T-helper 22 cell (primary cell): ENCODE results near the gene RNF223.
"Not testable (repeated sequence)": the region's sequence is repeated elsewhere in the genome, so short reads cannot be mapped to it uniquely, and the experiment has no call there.

Experiments
- DNase-seq: peaks from one replicate; pipeline ENCODE4 v3.0.0-alpha.2; 2020; ENCODE audit warnings: low read depth

Gene RNF223

DNA sequence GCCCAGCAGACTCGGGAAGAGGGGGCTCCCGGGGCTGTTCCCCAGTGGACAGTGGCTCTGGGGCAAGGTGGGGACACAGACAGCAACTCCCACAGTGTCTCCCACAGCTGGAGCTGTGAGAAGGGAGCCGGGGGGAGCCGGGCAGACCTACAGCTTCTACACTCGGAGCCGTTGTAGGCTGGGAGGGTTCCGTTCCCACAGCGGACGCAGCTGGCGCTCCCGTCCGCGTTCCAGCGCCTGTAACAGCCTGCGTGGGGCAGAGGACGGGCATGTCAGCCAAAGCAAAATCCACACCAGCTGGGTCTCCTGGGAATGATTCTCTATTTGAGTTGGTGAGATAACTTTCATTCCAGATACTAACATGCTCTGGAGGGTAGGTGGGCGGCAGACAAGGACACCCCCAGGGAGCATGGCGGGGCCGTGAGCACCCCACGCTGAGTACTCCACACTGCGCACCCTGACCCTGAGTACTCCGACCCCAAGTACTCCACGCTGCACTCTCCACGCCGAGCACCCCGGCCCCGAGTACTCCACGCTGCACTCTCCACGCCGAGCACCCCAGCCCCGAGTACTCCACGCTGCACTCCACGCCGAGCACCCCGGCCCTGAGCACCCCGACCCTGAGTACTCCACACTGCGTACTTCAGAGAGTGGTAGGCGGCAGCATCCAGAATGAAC lies 13.4 kb upstream of the RNF223 start:
- DNase-seq: no peak

DNA sequence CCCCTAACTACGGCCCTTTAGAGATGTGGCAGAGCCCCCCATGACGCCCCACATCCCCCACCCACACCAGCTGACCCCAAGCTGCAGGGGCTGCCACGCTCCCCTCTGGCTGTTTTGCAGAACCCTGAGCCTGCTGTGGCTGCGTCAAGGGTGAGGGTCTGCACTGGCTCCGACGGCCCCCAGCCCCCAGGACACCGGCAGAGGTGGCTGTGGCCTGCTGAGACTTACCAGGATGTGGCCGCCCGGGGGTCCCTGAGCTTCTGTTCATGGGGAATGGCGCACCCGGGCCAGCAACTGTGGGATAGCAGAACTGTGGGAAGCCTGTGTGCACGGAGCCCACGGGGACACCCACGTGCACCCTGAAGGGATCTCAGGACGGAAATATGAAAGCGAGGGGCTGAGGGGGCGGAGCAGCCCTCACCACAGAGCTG lies 12.8 kb upstream of the RNF223 start:
- DNase-seq: no peak

DNA sequence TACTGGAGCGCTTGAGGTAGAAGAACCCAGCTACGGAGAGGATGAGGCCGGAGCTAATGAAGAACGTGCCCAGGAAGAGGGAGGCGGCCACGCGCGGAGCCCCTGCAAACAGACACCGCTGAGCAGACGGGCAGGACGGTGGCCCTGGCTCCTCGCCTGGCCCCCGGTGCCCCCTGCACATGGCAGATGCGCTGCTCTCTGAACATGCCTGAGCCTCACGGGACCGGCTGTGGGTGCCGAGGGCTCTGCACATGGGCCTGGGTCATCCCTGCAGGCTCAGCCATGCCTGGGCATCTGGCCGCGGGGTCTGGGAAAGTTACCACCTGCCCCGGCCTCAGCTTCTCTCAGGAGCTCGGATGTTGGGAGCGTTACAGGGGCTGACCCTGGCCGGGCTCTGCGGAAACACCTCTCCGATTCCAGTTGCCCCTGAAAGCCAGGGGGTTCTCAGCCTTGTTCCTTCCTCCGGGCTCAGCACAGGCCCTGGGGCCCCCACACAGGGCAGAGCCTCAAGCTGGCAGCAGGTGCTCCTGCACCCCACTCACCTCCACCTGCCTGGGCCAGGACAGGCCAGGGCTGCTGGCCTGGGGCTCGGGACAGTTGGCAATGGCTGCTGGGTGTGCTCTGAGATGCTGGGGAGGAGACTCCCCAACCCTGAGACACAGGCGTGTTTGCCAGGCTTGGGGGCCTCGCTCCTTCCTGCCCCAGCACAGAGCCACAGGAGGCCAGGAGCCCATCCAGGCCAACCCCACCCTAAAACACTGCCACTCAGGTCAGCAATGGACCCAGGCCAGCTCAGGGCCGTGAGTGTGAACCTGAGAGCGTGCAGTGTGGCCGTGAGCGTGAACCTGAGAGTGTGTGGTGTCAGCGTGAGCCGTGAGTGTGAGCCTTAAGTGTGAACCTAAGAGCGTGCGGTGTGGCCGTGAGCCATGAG lies 12.1 kb upstream of the RNF223 start:
- DNase-seq: no peak

DNA sequence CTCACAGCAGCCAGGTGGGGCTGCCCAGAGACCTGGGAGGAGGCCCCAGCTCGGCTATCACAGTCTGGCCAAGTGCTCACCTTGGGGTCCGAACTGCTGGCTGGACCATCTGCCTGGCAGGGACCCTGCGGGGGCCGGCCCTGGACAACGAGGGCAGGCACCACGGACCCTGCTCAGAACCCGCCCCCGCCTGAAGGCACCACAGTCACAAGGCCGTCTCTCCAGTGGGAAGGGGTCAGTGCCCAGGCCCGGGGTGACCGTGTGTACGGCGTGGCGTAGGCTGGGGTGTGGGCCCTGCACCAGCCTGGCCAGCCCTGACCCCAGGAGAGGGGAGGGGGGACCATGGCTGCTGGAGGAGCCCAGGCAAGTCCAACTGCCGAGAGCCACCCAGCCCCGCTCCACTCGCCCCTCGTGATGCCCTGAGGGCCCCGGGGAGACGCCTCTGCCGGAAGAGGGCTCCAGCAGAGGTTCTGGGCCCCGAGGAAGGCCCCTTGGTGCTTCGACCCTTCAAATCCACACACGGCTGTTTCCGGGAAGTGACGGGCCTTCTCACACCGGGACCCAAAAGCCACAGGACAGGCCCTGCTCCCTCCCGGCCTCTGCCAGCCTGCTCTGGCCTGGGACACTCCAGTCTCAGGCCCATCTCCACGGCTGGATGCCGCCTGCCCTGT lies 11.2 kb upstream of the RNF223 start:
- no peak for DNase-seq

DNA sequence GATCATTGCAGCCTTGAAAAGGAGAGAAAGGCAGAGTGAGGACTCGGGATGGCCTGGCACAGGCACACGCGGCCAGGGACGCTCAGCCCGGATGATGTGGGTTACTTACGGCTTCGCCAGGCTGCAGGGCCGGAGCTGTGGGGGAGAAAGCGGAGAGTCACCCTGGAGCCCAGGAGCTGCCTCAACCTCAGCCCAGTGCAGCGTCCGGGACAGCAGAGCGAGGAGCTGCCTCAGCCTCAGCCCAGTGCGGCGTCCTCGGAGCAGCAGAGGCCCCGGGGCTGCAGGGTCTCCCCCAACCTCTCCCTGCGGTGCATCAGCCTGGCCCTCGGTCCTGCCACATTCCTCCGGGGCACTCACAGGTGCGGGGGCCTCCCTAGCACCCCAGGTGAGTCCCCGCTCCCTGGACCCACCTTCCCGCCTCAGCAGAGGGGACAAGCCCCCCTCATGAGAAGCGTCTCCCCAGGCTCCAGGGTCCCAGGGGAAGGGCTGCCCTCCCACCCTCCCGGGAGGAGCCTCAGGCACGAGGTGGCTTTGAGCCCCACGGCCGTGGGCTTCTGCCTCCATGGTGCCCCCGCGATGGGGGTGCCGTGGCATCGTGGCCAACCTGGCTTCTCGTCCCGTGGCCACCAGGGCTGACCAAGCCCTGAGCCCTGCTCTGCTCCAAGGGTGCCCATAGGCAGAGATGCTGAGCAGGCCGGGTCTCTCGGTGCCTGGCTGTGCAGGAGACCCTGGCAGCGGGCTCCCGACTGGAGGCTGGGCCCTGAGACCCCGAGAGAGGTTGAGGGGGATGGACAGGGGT lies 10.5 kb upstream of the RNF223 start:
- no peak for DNase-seq

DNA sequence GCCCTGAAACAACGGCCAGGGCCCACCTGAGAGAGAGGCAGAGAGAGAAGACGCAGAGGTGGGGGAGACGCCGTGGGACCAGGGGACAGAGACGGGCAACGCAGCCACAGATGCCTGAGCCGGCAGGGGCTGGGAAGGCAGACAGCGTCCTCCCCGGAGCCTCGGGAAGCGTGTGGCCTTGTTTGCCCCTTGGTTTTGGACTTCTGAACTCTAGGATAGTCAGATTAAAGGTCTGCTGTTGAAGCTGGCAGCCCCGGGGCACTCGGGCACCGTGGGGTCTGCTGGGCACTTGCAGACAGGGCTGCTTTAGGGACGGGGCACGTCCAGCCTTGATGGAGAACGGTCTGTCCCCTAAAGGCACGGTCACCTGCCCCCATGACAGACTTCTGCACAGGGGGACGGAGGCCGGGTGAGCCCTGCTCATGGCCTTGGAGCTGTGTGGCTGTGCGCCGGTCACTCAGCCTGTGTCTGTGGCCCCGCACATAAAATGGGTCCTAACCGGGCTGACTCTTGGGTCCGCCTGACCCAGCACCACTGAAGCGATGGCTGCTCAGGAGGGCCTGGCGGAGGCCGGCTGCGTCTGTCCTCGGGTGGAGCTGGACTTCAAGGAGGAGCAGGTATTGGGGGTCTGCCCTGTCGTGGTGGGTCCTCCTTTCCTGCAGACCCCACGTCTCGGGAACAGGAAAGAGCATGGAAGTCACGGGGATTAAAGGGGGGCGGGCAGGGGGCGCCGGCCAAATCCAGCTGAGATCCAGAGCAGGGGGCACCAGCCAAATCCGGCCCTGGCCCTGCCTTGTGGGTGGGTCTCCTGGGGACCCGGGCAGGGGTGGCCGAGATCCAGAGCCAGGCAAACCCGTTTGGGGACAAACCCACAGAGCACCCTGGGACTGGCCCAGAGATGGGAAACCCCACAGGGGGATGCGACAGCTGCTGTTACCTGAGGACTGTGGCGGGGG lies 9.6 kb upstream of the RNF223 start:
- DNase-seq: no peak

DNA sequence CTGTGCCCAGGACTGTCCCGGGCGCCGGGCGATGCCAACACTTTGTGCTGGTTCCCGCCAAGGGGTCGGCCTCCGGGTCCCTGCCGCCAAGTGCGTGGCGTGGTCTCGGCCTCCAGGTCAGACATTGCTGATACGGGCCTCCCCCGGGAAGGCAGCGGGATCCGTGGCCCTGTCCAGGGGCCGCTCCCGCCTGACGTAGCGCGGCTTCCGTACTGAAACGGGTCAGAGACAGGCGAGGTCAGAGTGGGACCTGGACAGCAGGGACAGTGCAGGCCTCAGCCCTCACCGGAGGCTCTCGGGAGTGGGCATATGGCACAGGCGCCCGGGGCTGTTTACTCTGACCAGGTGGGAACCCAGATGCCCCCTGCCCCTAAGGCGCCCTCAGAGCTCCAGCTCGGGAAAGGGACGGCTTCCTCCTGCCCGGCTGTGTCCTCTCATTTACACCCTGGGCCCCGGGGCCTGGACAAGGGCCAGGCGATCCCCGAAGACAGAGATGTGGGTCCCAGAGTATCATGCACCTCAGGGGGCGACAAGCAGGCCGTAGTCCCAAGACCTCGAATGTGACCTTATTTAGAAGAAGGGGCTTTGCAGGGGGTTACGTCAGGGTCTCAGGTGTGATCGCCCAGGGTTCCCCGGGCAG lies 8.8 kb upstream of the RNF223 start:
- DNase-seq: no peak

DNA sequence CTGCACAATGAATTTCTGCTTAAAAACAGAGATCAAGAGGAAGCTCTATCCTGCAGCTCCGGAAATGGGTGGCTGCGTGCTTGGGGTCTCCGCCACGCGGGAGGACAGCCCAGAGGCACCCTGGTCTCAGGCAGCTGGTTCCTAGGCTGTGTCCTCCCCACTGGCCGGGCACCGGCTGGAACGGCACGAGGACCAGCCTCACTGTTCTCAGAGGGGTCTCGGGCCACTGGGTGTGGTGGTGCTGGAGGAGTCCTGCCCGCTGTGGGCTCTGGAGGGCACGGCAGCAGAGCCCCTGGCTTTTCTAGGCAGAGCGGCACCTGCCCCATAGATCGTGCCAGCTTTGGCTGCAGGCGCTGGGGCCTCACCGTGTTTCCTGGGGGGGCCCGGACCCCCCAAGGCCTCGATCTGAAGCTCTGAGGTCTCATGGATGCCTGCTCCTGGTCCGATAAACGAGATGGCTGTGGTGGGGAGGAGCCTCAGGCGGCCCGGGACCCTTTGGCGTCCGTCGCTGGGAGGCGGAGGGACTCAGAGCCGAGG lies 8.2 kb upstream of the RNF223 start:
- DNase-seq: no peak

DNA sequence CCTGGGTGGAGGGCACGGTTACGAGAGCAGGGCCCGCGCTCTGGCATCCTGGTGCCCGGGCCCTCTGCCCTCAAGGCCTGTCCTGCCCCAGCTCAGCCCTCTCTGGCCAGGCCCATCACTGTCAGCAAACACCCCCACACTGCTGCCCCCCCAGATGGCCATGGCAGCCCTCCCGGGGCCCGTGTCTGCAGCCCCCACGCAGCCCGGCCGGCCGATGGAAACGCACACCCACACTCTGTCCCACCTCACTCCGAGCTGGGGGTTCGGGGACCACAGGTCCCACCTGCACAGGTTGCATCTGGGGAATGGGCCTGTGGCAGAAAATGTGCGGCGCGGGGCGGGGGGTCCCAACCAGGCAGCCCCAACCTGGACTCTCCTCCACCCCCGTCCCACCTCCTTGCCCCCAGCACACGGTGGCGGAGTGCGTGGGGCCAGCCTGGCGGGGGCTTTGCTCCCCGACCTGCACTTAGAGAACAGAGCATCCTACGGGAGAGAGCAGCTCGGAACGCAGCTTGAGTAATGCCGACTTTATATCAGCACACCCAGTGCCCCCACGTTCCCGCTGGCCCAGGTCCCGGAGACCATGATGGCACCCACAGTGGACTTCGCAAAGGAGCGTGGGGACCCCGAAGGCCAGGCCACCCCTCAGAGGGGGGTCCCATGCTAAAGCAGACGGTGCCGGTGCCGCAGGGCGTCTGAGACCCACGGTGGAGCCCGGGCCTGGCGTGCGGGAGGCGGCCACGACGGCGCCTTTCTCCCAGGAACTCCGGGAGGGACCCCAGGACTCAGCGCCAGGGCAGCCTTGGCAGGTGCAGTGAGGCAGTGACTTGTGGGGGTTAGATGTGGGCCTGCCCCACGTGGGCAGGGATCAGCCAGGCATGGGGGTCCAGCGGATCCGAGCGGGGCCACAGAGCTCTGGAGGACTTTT lies 7.5 kb upstream of the RNF223 start:
- DNase-seq: no peak

DNA sequence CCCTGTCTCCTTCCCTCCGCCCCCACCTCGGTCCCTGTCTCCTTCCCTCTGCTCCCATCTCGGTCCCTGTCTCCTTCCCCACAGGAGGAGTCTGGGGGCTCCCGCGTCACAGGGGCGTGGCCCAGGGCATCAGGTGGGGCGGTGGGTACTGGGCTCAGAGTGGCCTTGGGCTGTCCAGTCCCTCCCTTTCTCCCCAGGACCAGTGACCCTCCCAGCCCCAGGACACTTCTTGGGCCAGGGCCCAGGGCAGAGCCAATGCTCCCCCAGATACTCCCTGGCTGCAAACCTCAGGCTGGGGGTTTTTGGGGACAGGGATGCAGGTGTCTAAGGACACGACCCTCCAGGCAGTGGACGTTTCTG lies 6.8 kb upstream of the RNF223 start:
- no peak for DNase-seq

DNA sequence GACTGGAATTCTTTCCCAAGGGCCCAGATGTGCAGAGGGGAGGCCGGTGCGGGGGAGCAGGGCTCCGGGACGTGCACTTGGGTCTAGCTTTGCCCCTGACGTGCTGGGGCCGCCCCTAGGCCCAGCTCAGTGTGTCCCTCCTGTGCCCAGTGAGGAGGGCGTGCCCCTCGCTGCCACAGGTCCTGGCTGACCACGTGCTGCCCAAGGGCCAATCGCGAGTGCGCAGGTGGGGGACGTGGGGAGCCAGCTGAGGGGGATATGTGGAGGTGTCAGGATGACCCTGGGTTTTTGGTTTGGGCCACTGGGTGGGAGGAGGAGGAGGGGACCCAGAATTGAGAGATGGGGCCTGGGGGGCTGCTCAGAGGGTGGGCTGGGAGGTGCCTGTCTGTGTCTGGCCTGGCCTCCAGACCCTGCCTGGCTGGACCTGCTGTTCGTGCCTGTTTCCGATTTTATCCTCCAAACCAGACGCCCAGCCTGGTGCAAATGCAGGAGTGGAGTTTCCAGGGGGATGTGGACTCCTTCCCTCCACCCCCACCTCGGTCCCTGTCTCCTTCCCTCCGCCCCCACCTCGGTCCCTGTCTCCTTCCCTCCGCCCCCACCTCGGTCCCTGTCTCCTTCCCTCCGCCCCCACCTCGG lies 6.1 kb upstream of the RNF223 start:
- no peak for DNase-seq

DNA sequence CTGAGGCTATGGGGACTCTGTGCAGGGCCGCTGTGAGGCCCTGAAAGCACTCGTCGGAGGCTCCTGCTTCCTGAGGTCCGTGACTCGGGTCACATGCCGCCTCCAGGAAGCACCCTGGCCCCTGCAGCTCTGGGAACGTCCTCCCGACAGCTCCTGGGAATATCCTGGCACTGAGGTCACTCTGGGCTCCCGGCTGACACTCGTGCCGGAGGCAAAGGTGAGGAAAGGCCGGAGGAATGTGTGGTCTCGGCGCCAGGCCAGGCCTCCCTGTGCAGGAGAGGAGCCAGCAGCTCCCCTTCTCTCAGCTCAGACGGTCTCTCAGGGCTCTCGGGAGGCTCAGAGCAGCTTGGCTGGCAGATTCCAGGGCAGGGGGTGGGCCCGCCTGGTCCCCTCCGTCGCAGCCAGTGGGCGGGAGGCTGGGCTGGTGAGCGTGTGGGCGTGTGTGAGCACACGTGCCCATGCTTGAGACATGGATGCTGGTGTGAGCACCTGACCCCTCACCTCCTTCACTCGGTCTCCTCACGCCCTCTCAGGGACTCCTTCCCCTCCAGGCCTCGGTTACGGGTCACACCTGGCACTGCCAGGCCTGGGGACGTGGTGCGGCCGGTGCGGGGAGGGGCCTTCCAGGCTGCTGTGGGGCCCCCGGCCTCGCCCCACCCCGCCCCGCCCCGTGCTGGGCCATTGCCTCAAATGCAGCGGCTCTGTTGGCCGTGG lies 5.5 kb upstream of the RNF223 start:
- no peak for DNase-seq

DNA sequence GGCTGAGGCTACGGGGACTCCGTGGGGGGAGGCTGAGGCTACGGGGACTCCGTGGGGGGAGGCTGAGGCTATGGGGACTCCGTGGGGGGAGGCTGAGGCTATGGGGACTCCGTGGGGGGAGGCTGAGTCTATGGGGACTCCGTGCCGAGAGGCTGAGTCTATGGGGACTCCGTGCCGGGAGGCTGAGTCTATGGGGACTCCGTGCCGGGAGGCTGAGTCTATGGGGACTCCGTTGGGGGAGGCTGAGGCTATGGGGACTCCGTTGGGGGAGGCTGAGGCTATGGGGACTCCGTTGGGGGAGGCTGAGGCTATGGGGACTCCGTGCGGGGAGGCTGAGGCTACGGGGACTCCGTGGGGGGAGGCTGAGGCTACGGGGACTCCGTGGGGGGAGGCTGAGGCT lies 3.3 kb upstream of the RNF223 start:
- not testable (repeated sequence) for DNase-seq

DNA sequence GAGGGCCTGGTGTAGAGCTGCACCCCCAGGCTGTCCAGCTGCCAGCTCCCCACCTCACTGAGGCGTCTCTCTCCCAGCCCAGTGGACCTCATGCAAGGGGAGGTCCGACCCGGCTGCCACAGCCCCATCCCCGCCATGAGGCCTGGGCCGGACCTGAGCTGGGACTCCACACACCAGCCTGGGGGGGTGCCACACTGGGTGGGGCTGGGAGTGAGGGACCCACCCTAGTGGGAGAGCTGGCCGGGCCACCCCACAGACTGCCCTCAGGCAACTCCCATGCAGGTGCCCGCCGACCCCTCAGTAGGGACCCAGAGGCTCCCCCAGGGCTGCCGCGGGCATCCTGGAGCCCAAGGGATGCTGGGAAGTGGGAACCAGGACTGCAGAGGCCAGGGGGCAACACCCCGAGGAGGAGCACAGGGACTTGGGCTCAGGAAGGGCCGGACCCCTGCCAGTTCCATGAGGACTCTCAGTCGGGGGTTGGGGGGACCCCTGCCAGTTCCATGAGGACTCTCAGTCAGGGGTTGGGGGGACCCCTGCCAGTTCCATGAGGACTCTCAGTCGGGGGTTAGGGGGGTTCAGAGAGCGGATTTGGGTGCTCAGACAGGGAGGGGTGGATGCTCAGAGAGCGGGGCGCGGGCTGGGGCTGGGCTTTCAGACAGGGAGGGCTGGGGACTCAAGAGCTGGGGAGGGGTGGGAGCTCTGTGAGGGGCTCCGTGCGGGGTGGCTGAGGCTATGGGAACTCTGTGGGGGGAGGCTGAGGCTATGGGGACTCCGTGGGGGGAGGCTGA lies 1.2 kb upstream of the RNF223 start:
- no peak for DNase-seq

DNA sequence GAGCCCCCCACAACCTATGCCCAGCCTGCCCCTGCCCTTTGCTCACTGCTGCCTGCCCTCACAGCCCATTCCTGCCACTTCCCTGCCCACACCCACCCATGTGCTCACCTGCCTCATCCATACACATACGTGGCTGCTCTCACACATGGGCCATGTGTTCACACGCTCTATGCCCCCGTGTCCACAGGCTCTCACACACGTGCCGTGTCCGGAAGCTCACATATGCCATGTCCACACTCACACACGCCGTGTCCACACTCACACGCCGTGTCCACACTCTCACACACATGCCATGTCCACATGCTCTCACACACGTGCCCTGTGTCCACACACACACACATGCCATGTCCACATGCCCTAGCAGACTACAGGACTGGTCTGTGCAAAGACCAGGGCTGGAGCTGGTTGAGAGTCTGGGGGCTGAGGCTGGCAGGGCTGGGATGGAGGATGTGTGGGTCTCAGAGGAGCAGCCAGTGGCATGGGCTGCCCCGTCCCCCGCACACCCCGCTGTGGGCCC lies 583 bp upstream of the RNF223 start:
- no peak for DNase-seq

DNA sequence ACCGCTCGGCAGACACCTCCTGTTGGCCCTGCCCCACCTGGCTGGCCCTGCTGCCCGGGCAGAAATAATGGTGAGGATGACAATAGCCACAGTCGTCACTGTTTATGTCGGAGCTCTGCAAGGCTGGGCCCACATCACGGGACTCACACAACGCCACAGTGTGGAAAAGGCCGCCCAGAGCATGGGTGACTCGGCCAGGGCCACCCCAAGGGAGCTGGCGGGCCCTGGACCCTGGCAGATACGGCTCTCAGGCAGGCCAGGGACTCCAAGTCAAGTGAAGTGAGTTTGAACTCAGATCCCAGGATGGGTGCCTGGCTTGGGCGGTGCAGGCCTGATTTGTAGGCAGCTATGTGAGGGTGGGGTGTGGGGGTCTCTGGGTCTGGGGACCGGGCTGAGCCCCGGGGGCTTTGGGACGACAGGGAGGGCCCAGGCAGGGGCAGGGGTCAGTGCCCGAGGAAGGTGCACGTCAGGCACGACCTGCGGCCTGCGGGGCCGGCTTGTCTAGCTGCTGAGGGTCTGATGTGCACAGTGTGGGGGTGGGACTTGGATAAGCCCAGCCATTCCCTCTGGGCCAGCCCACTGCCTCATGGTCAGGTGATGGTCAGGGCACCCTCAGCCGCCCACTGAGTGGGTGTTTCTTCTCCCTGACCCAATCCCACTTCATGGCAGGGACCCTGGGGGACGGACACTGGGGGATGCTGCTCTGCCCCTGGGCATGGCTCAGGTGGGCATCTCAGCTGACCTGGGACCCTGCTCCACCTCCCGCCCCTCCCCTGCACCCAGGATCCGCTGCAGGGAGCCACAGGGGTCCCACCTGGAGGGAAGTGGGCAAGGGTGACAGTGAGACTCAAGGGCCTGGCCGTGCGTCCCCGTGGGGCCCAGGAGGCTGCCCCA lies 1.0 kb downstream of the RNF223 start:
- no peak for DNase-seq
